Glomerular visceral epithelial cell (primary cell): ENCODE data around the gene HYAL1.

Experiments
- DNase-seq: peaks from one replicate; pipeline ENCODE4 v3.0.0-alpha.2; 2016; ENCODE audit errors: extremely low spot score

HYAL1 gene

GRCh38 chr3:50334339-50335075 is 31.1 kb upstream of the HYAL1 start:
- DNase-seq: no peak

DNA sequence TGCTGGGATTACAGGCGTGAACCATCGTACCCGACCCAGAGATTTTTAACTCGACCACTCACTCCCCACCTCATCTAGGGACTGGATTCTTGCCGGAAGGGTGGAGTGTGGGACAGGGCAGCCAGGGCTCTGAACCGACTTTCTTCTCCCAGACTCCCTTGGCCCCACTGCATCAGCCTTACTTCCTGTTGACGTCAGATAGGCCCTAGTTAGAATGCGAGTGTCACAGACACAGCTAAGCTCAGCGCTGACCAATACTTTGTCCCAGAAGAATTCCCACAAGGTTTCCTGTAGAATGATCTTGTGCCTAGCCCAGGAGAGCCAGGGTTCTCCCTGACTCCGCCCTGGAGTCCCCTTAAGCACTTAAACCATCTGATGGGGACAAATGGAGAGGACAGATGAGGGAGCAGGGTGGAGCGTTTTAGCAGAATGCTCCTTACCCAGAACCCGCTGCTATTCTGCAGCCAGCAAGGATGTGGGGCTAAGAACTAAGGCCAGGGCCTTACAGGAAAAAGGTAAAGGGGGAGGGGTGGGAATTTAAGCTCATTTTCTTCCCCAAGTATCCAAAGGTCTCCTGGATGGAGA is 30.5 kb upstream of the HYAL1 start:
- no peak for DNase-seq

- DNase-seq: no peak
These were observed 28.1 kb upstream of the HYAL1 start for GRCh38 chr3:50331364-50331907.

- no peak for DNase-seq
These were observed 27.0 kb upstream of the HYAL1 start for GRCh38 chr3:50330330-50330729.

- peak; percentile 96 for DNase-seq
These were observed 24.7 kb upstream of the HYAL1 start, which contains the start of gene TUSC2 for GRCh38 chr3:50327943-50328691. TUSC2 (minus strand) TSS chr3:50328223; CDS start chr3:50328099, 124 bp downstream.

DNA sequence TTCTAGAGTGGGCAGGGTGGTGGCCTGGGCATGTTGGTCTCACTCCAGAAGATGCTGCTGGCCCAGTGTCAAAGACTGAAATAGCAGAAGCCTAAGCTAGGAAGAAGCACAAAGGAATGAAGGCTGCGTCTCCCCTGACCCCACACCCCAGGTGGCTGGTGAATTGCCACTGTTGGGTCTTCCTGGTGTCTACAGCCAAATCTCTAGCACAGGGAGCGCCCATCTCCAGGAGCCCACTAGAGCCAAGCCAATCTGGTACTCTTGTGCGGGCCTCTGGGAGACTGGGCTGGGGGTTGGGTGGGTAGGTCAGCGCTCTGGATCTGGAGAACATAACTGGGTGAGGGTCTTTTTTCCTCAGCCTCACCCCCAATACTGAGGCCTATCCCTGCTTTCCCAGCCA is 23.8 kb upstream of the HYAL1 start:
- DNase-seq: no peak

GRCh38 chr3:50326182-50326541 is 22.8 kb upstream of the HYAL1 start:
- no peak for DNase-seq

- DNase-seq: no peak
These were observed 22.3 kb upstream of the HYAL1 start for GRCh38 chr3:50325497-50326181.

- no peak for DNase-seq
These were observed 21.7 kb upstream of the HYAL1 start for GRCh38 chr3:50325113-50325480.

DNA sequence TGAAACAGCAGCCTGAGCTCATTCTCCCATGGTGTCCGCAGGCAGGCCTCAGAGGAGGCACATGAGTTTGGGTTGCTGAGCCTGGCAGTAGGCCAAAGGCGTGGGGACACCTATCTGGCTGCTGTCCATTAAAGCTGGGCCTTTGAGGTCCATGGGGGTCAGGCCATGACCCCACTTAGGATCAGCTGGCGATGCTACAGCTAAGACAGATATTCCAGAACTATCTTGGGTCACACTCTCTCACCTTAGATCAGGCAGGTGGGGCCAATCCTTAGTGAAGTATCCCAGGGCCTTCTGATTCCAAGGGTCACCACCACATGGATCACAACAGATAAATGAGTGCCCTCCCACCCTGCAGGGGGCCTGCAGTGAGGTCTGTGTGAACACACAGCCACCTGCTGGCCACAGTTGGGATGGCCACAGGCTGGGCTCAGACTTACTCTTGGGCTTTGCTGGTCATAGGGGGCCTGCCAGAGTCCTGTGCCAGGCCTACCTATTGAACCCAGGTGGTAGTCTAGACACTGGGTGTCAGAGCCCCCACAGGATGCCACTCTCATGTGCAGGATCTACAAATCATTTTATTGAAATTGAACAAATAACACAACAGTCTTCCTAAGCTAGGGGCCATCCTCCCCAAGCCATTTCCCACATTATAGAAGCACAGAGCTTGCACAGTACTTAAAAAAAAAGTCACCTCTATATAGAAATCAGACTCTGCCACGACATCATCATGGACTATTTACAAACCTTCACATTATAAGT is 21.2 kb upstream of the HYAL1 start:
- peak; percentile 68 for DNase-seq

GRCh38 chr3:50323614-50324199 is 20.3 kb upstream of the HYAL1 start:
- no peak for DNase-seq

GRCh38 chr3:50323092-50323600 is 19.8 kb upstream of the HYAL1 start:
- DNase-seq: no peak

GRCh38 chr3:50322386-50323091 is 19.2 kb upstream of the HYAL1 start, which contains the start of gene HYAL2:
HYAL2 (minus strand) TSS chr3:50322745; CDS start chr3:50320489, 2,256 bp downstream.
- DNase-seq: no peak

- no peak for DNase-seq
These were observed 18.7 kb upstream of the HYAL1 start for GRCh38 chr3:50322115-50322385.

GRCh38 chr3:50321336-50322114 is 18.2 kb upstream of the HYAL1 start:
- DNase-seq: peak; percentile 84

DNA sequence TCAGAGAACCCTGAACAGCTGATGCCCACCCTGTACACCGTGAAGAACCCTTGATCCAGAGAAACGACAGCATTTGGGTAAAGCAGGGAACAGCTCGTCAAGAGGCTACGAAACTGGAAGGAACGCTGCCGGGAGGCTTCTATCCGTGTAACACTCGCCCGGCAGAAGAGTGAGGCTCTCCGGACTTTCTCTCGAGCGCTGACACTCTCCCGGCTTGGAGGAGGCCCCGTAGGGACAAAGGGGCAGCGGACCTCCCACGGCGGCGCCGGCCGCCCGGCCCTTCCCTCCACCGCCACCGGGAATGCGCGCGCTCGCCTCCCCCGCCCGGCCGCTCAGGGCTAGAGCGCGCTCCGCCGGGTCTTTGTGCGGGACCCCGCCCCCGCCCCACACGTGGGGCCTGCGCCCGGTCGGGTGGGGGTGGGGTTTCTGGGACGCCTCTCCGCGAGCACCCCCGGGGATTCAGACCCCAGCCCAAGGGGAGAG is 17.5 kb upstream of the HYAL1 start:
- peak; percentile 68 for DNase-seq

GRCh38 chr3:50319894-50320625 is 16.7 kb upstream of the HYAL1 start:
- DNase-seq: no peak

- no peak for DNase-seq
These were observed 16.0 kb upstream of the HYAL1 start for GRCh38 chr3:50319181-50319893.
